PC-3 (cell line): ENCODE data around the gene AP3S1.

ENCODE experiments used
- CTCF ChIP-seq: fragments of 300-600 bp; sonication (generic); conservative IDR thresholded peaks from 2 replicates; pipeline ENCODE4 v1.5.1; 2017; ENCODE audit warnings: antibody characterized with exemption, low read depth, mild to moderate bottlenecking, low read length
- EZH2 ChIP-seq: fragments of 300-600 bp; sonication (generic); IDR thresholded peaks from one replicate; pipeline ENCODE4 v1.6.1; 2017; ENCODE audit warnings: antibody characterized with exemption, mild to moderate bottlenecking, low read length; ENCODE audit not compliant: unreplicated experiment

GRCh38 chr5:115795700-115796099 lies 46.0 kb upstream of the AP3S1 start:
- TF ChIP-seq CTCF: no peak
- no peak for TF ChIP-seq EZH2
